Mucosa of descending colon (tissue), 3 donors: ENCODE results near the gene SOD1. TPM values are rescaled to one million over a fixed set of nuclear protein-coding genes. Genes with fewer than 3 reads are reported as not detected.

Experiments used
- ATAC-seq: fragments of 200-7000 bp; cut with Tn5 transposase; one replicate; pipeline ENCODE4 v1.9.1; 2020; ENCODE audit warnings: mild to moderate bottlenecking, moderate library complexity
- DNase-seq, 3 donors: peaks; one replicate each; pipeline ENCODE4 v3.0.0-alpha.2; 2020
- H3K36me3 ChIP-seq: fragments of 200-600 bp; one replicate; pipeline ENCODE4 v1.8.0; 2021; ENCODE audit warnings: low read depth, mild to moderate bottlenecking
- H3K4me1 ChIP-seq: fragments of 200-600 bp; one replicate; pipeline ENCODE4 v1.8.0; 2021; ENCODE audit warnings: low read depth, mild to moderate bottlenecking
- H3K4me3 ChIP-seq: fragments of 200-600 bp; one replicate; pipeline ENCODE4 v1.8.0; 2021; ENCODE audit warnings: mild to moderate bottlenecking
- H3K9me3 ChIP-seq: fragments of 200-600 bp; one replicate; pipeline ENCODE4 v1.8.0; 2021; ENCODE audit warnings: mild to moderate bottlenecking
- CTCF ChIP-seq: fragments of 200-600 bp; IDR thresholded peaks from one replicate; pipeline ENCODE4 v1.8.0; 2022; ENCODE audit warnings: antibody characterized with exemption, mild to moderate bottlenecking
- intact Hi-C, 2 donors: fragments of 100-400 bp; cut with DNase I in 1 of 2; cut with micrococcal nuclease in 1 of 2; formaldehyde crosslinking; loops; one replicate each; pipeline versions ENCODE4 v1.11.0 to v1.11.1; 2022; cut with DNase I, micrococcal nuclease
- total RNA-seq, 3 donors: library from RNA; stranded (reverse); fragmentation: NEBNext Ultra II Directional in 2 of 3; extraction: Animal tissue kit (Norgen Biotek cat#: 25700) in 2 of 3; gene quantifications; one replicate each; pipeline versions ENCODE4 v1.2.1 to v1.2.4, GENCODE V29; 2021 to 2023
- donor health status: DM: no; HTN: no; CAD: no; lungs with moderate emphysema.
- donor health status: DM: no; HTN: no; CAD: no.
- donor health status: DM: no; HTN: yes; CAD: no.

The SOD1 gene
- total RNA-seq, 3 donors from 2014 or later: 268 to 384 (median 269) TPM

GRCh38 chr21:31677047-31677446 is 17.6 kb downstream of the SOD1 start:
- TF ChIP-seq CTCF: no peak
- intact Hi-C loops: no loop called here
- no peak for DNase-seq
- no peaks in the 10 kb centered on the region for H3K4me1 ChIP-seq
- ATAC-seq: no peak
- no peaks in the 10 kb centered on the region for H3K9me3 ChIP-seq
- H3K36me3 ChIP-seq: no peaks in the 10 kb centered on the region
- H3K4me3 ChIP-seq: no peak overlapping the region

- no peak for TF ChIP-seq CTCF
- DNase-seq (no peak), ATAC-seq (no peak)
- Histone ChIP-seq H3K4me3 (no peak overlapping the region), H3K4me1 (no peaks in the 10 kb centered on the region), H3K36me3 (no peaks in the 10 kb centered on the region), H3K9me3 (no peaks in the 10 kb centered on the region)
- intact Hi-C loops: no loop called here
Measured at GRCh38 chr21:31678478-31678877, 19.0 kb downstream of the SOD1 start.

- no peak for TF ChIP-seq CTCF
- H3K4me3 ChIP-seq: no peak overlapping the region
- no peaks in the 10 kb centered on the region for H3K9me3 ChIP-seq
- ATAC-seq (no peak), DNase-seq (no peak)
- intact Hi-C loops: no loop called here
- no peaks in the 10 kb centered on the region for H3K36me3 ChIP-seq
- no peaks in the 10 kb centered on the region for H3K4me1 ChIP-seq
Measured at GRCh38 chr21:31682620-31683019, 23.1 kb downstream of the SOD1 start.

GRCh38 chr21:31683029-31683428 is 23.5 kb downstream of the SOD1 start:
- Histone ChIP-seq H3K9me3 (no peaks in the 10 kb centered on the region), H3K4me1 (no peaks in the 10 kb centered on the region), H3K36me3 (no peaks in the 10 kb centered on the region), H3K4me3 (no peak overlapping the region)
- no peak for DNase-seq
- intact Hi-C loops: no loop called here
- ATAC-seq: no peak
- no peak for TF ChIP-seq CTCF

GRCh38 chr21:31684918-31685317 is 25.4 kb downstream of the SOD1 start:
- intact Hi-C loops: no loop called here
- no peak for DNase-seq
- no peak for ATAC-seq
- TF ChIP-seq CTCF: no peak
- Histone ChIP-seq H3K36me3 (no peaks in the 10 kb centered on the region), H3K4me1 (no peaks in the 10 kb centered on the region), H3K9me3 (no peaks in the 10 kb centered on the region), H3K4me3 (no peak overlapping the region)

- intact Hi-C loops: no loop called here
- H3K9me3 ChIP-seq: no peaks in the 10 kb centered on the region
- no peak for TF ChIP-seq CTCF
- ATAC-seq (peak; percentile 76), DNase-seq (no peak)
- no peak overlapping the region for H3K4me3 ChIP-seq
- no peaks in the 10 kb centered on the region for H3K36me3 ChIP-seq
- H3K4me1 ChIP-seq: no peaks in the 10 kb centered on the region
Measured at GRCh38 chr21:31686272-31686915, 26.9 kb downstream of the SOD1 start.
